WTC11 (cell line): ENCODE data around the gene CAMK2B. TPM values are rescaled to one million over a fixed set of nuclear protein-coding genes. Genes with fewer than 3 reads are reported as not detected.

Experiments used
- ATAC-seq: fragments of 200-7000 bp; cut with Tn5 transposase; 2 replicates; pipeline ENCODE4 v1.10.0; 2021; ENCODE audit warnings: mild to moderate bottlenecking, moderate library complexity
- CTCF ChIA-PET: fragments of 300-600 bp; sonication (Branson Sonifier 250); formaldehyde crosslinking; loops from one replicate; lab custom pipeline; 2021; ENCODE audit warnings: antibody characterized with exemption; lab: Charles Lee
- POLR2A ChIA-PET: fragments of 350-600 bp; sonication (Branson Sonifier 250); formaldehyde crosslinking; loops from one replicate; lab custom pipeline; 2021; ENCODE audit warnings: antibody characterized with exemption; lab: Charles Lee
- DNase-seq: peaks from one replicate; pipeline ENCODE4 v3.0.0; 2021; ENCODE audit warnings: low spot score
- H3K27ac Mint-ChIP-seq: 2 replicates; pipeline ENCODE4 v1.8.0; 2021; ENCODE audit warnings: mixed read lengths
- H3K27me3 Mint-ChIP-seq: 2 replicates; pipeline ENCODE4 v1.8.0; 2021; ENCODE audit warnings: low read depth, mild to moderate bottlenecking, moderate library complexity, mixed read lengths
- H3K36me3 Mint-ChIP-seq: 2 replicates; pipeline ENCODE4 v1.8.0; 2021; ENCODE audit warnings: mixed read lengths
- H3K4me1 Mint-ChIP-seq: 2 replicates; pipeline ENCODE4 v1.8.0; 2022; ENCODE audit warnings: mixed read lengths
- H3K4me3 Mint-ChIP-seq: 2 replicates; pipeline ENCODE4 v1.8.0; 2021; ENCODE audit warnings: mild to moderate bottlenecking, moderate library complexity, mixed read lengths
- H3K9me3 Mint-ChIP-seq: 2 replicates; pipeline ENCODE4 v1.8.0; 2021; ENCODE audit warnings: mixed read lengths
- AR ChIP-seq: fragments of 250-450 bp; sonication (Bioruptor Pico); IDR thresholded peaks from 2 replicates; pipeline ENCODE4 v1.9.0; 2021; ENCODE audit warnings: mild to moderate bottlenecking
- ATF2 ChIP-seq: sonication (generic); formaldehyde crosslinking; IDR thresholded peaks from 2 replicates; pipeline ENCODE4 v1.8.1; 2022; ENCODE audit warnings: low read depth, missing genetic modification reagents, borderline replicate concordance
- CREM ChIP-seq: sonication (generic); formaldehyde crosslinking; IDR thresholded peaks from 2 replicates; pipeline ENCODE4 v1.8.1; 2022; ENCODE audit warnings: mild to moderate bottlenecking, missing genetic modification reagents, moderate library complexity
- ESRRA ChIP-seq: sonication (generic); formaldehyde crosslinking; IDR thresholded peaks from 2 replicates; pipeline ENCODE4 v1.8.1; 2022; ENCODE audit warnings: mild to moderate bottlenecking, missing genetic modification reagents, borderline replicate concordance
- FOXJ3 ChIP-seq: sonication (generic); formaldehyde crosslinking; IDR thresholded peaks from 2 replicates; pipeline ENCODE4 v1.9.0; 2021; ENCODE audit warnings: missing genetic modification reagents, mild to moderate bottlenecking, borderline replicate concordance
- HMGA2 ChIP-seq: fragments of 250-450 bp; sonication (Bioruptor Pico); IDR thresholded peaks from 2 replicates; pipeline ENCODE4 v1.4.0; 2021; ENCODE audit warnings: mild to moderate bottlenecking, moderate library complexity
- IRF2 ChIP-seq: sonication (generic); formaldehyde crosslinking; IDR thresholded peaks from 2 replicates; pipeline ENCODE4 v1.8.0; 2022; ENCODE audit warnings: low read depth, missing genetic modification reagents, borderline replicate concordance
- KAT7 ChIP-seq: sonication (generic); formaldehyde crosslinking; IDR thresholded peaks from 2 replicates; pipeline ENCODE4 v1.8.1; 2023; ENCODE audit warnings: missing genetic modification reagents, mild to moderate bottlenecking, borderline replicate concordance
- MXD4 ChIP-seq: fragments of 250-450 bp; sonication (Bioruptor Pico); IDR thresholded peaks from 2 replicates; pipeline ENCODE4 v1.8.0; 2021; ENCODE audit warnings: mild to moderate bottlenecking, moderate library complexity, borderline replicate concordance
- NFATC4 ChIP-seq: fragments of 250-450 bp; sonication (Bioruptor Pico); IDR thresholded peaks from 2 replicates; pipeline ENCODE4 v1.9.0; 2021; ENCODE audit warnings: mild to moderate bottlenecking
- NR1H2 ChIP-seq: sonication (generic); formaldehyde crosslinking; IDR thresholded peaks from 2 replicates; pipeline ENCODE4 v1.9.0; 2021; ENCODE audit warnings: mild to moderate bottlenecking, moderate library complexity, missing genetic modification reagents
- OVOL2 ChIP-seq: fragments of 250-450 bp; sonication (Bioruptor Pico); IDR thresholded peaks from 2 replicates; pipeline ENCODE4 v1.9.0; 2021; ENCODE audit warnings: mild to moderate bottlenecking, borderline replicate concordance
- PREB ChIP-seq: sonication (generic); formaldehyde crosslinking; IDR thresholded peaks from 2 replicates; pipeline ENCODE4 v1.8.1; 2022; ENCODE audit warnings: mild to moderate bottlenecking, missing genetic modification reagents, moderate library complexity, borderline replicate concordance
- TEAD1 ChIP-seq: sonication (generic); formaldehyde crosslinking; IDR thresholded peaks from 2 replicates; pipeline ENCODE4 v1.8.0; 2022; ENCODE audit warnings: mild to moderate bottlenecking, missing genetic modification reagents
- USF1 ChIP-seq: sonication (generic); formaldehyde crosslinking; IDR thresholded peaks from 2 replicates; pipeline ENCODE4 v1.8.0; 2022; ENCODE audit warnings: mild to moderate bottlenecking, missing genetic modification reagents
- ZNF317 ChIP-seq: sonication (generic); formaldehyde crosslinking; IDR thresholded peaks from 2 replicates; pipeline ENCODE4 v1.8.1; 2023; ENCODE audit warnings: low read depth, mild to moderate bottlenecking, moderate library complexity, missing genetic modification reagents, borderline replicate concordance
- ZNF671 ChIP-seq: fragments of 250-450 bp; sonication (Bioruptor Pico); IDR thresholded peaks from 2 replicates; pipeline ENCODE4 v1.8.0; 2021; ENCODE audit warnings: mild to moderate bottlenecking
- total RNA-seq: library from RNA; stranded (reverse); gene quantifications from 3 replicates; pipeline ENCODE4 v1.2.3, GENCODE V29; 2021
- TF ChIP-seq, protein P1 (sequence below): sonication (generic); formaldehyde crosslinking; IDR thresholded peaks from 2 replicates; pipeline ENCODE4 v1.8.0; 2022; ENCODE audit warnings: mild to moderate bottlenecking, missing genetic modification reagents
- TF ChIP-seq, protein P2 (sequence below): sonication (generic); formaldehyde crosslinking; IDR thresholded peaks from 2 replicates; pipeline ENCODE4 v1.8.1; 2023; ENCODE audit warnings: mild to moderate bottlenecking, missing genetic modification reagents, borderline replicate concordance
- TF ChIP-seq, protein P3 (sequence below): fragments of 250-450 bp; sonication (Bioruptor Pico); conservative IDR thresholded peaks from 2 replicates; pipeline ENCODE4 v1.9.0; 2021; ENCODE audit warnings: mild to moderate bottlenecking

CAMK2B gene
- total RNA-seq, 1 experiment from 2014 or later: 0.44 TPM

GRCh38 chr7:44251269-44251668 lies 74.1 kb downstream of the CAMK2B start:
- H3K27me3 Mint-ChIP-seq: no peaks in the 10 kb centered on the region
- CTCF ChIA-PET: interaction anchor here (1.3 kb wide), 1 partner anchor 10 kb away, joined by 5 read pairs; no protein-coding TSS in a partner anchor
- ATAC-seq: no peak
- H3K36me3 Mint-ChIP-seq: no peaks in the 10 kb centered on the region
- no peak overlapping the region for H3K27ac Mint-ChIP-seq
- POLR2A ChIA-PET: no interaction called here
- no peak for DNase-seq
- no peak overlapping the region for H3K4me3 Mint-ChIP-seq
- peaks cover 9% of the 10 kb centered on the region for H3K9me3 Mint-ChIP-seq
- TF ChIP-seq PREB: no peak
- TF ChIP-seq KAT7: no peak
- TF ChIP-seq HMGA2 (CRISPR knock-in tag): no peak
- no peak for TF ChIP-seq NR1H2 (CRISPR knock-in tag)
- no peak for TF ChIP-seq ESRRA (CRISPR knock-in tag)
- TF ChIP-seq IRF2: no peak
- TF ChIP-seq ZNF317: no peak
- TF ChIP-seq NFATC4 (CRISPR knock-in tag): no peak
- TF ChIP-seq USF1 (CRISPR knock-in tag): no peak
- no peak for TF ChIP-seq AR (CRISPR knock-in tag)
- no peak for TF ChIP-seq ATF2 (CRISPR knock-in tag)
- TF ChIP-seq, protein P1, sequence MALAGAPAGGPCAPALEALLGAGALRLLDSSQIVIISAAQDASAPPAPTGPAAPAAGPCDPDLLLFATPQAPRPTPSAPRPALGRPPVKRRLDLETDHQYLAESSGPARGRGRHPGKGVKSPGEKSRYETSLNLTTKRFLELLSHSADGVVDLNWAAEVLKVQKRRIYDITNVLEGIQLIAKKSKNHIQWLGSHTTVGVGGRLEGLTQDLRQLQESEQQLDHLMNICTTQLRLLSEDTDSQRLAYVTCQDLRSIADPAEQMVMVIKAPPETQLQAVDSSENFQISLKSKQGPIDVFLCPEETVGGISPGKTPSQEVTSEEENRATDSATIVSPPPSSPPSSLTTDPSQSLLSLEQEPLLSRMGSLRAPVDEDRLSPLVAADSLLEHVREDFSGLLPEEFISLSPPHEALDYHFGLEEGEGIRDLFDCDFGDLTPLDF (CRISPR knock-in tag): no peak
- TF ChIP-seq CREM (CRISPR knock-in tag): no peak
- TF ChIP-seq OVOL2 (CRISPR knock-in tag): no peak
- no peak for TF ChIP-seq MXD4 (CRISPR knock-in tag)
- no peak for TF ChIP-seq TEAD1
- TF ChIP-seq, protein P2, sequence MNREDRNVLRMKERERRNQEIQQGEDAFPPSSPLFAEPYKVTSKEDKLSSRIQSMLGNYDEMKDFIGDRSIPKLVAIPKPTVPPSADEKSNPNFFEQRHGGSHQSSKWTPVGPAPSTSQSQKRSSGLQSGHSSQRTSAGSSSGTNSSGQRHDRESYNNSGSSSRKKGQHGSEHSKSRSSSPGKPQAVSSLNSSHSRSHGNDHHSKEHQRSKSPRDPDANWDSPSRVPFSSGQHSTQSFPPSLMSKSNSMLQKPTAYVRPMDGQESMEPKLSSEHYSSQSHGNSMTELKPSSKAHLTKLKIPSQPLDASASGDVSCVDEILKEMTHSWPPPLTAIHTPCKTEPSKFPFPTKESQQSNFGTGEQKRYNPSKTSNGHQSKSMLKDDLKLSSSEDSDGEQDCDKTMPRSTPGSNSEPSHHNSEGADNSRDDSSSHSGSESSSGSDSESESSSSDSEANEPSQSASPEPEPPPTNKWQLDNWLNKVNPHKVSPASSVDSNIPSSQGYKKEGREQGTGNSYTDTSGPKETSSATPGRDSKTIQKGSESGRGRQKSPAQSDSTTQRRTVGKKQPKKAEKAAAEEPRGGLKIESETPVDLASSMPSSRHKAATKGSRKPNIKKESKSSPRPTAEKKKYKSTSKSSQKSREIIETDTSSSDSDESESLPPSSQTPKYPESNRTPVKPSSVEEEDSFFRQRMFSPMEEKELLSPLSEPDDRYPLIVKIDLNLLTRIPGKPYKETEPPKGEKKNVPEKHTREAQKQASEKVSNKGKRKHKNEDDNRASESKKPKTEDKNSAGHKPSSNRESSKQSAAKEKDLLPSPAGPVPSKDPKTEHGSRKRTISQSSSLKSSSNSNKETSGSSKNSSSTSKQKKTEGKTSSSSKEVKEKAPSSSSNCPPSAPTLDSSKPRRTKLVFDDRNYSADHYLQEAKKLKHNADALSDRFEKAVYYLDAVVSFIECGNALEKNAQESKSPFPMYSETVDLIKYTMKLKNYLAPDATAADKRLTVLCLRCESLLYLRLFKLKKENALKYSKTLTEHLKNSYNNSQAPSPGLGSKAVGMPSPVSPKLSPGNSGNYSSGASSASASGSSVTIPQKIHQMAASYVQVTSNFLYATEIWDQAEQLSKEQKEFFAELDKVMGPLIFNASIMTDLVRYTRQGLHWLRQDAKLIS: no peak
- no peak for TF ChIP-seq ZNF671 (CRISPR knock-in tag)
- TF ChIP-seq, protein P3, sequence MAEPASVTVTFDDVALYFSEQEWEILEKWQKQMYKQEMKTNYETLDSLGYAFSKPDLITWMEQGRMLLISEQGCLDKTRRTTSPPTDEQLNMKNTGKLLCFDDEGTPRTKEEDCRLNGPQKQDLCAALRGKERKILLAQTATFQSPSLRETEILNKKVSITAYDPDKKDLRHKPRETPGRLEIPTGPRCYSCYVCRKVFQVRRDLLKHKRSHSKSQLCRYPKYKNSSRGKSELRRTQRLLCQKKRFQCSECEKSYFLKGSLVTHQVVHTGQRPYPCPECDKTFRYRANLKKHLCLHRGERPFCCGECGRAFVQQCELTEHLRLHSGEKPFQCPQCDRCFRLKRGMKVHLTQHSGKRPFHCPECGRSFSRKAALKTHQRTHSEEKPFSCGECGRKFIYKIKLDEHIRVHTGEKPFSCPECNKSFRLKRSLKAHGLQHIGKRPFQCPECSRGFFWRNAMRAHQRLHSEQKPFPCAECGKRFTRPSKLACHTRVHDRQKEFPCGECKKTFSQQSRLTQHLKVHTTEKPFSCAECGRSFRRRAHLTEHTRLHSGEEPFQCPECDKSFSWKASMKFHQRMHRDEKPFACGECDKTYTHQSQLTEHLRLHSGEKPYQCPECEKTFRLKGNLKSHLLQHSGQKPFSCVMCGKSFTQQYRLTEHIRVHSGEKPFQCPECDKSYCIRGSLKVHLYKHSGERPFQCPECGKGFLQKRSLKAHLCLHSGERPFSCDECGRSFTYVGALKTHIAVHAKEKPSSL (CRISPR knock-in tag): no peak
- TF ChIP-seq FOXJ3 (CRISPR knock-in tag): no peak
- TF ChIP-seq, all 79 proteins: peak for 0
- H3K4me1 Mint-ChIP-seq: no peaks in the 10 kb centered on the region
